ENCODE results near the gene RHOT2. TPM values are rescaled to one million over a fixed set of nuclear protein-coding genes. Genes with fewer than 3 reads are reported as not detected.

RHOT2 gene
- polyA plus RNA-seq: 105 TPM
- long read RNA-seq, donor 1, partial matches to known transcripts: 0 of 5 reads
- long read RNA-seq, donor 1, other reads (novel, unspliced or antisense): 0 of 5 reads
- long read RNA-seq, donor 2, transcript RHOT2-208 (2 exons, 397 nt): major isoform, 7 of 11 reads
- long read RNA-seq, donor 2, partial matches to known transcripts: 0 of 11 reads
- long read RNA-seq, donor 2, other reads (novel, unspliced or antisense): 0 of 11 reads
- long read RNA-seq, donor 3: 0 reads
- long read RNA-seq, donor 4: 0 reads
- long read RNA-seq, donor 5, partial matches to known transcripts: 0 of 1 reads
- long read RNA-seq, donor 5, other reads (novel, unspliced or antisense): 0 of 1 reads
- long read RNA-seq, donor 6, partial matches to known transcripts: 17 of 22 reads
- long read RNA-seq, donor 6, other reads (novel, unspliced or antisense): 0 of 22 reads
- long read RNA-seq, donor 7, partial matches to known transcripts: 0 of 3 reads
- long read RNA-seq, donor 7, other reads (novel, unspliced or antisense): 0 of 3 reads
- long read RNA-seq, donor 8, transcript RHOT2-201 (19 exons, 2,539 nt): major isoform, 6 of 10 reads
- long read RNA-seq, donor 8, partial matches to known transcripts: 0 of 10 reads
- long read RNA-seq, donor 8, other reads (novel, unspliced or antisense): 0 of 10 reads
- long read RNA-seq, donor 9, transcript RHOT2-208 (2 exons, 397 nt): major isoform, 5 of 9 reads
- long read RNA-seq, donor 9, partial matches to known transcripts: 0 of 9 reads
- long read RNA-seq, donor 9, other reads (novel, unspliced or antisense): 0 of 9 reads
- long read RNA-seq, donor 10, partial matches to known transcripts: 11 of 20 reads
- long read RNA-seq, donor 10, other reads (novel, unspliced or antisense): 0 of 20 reads
- long read RNA-seq, donor 11, partial matches to known transcripts: 0 of 5 reads
- long read RNA-seq, donor 11, other reads (novel, unspliced or antisense): 0 of 5 reads

DNA sequence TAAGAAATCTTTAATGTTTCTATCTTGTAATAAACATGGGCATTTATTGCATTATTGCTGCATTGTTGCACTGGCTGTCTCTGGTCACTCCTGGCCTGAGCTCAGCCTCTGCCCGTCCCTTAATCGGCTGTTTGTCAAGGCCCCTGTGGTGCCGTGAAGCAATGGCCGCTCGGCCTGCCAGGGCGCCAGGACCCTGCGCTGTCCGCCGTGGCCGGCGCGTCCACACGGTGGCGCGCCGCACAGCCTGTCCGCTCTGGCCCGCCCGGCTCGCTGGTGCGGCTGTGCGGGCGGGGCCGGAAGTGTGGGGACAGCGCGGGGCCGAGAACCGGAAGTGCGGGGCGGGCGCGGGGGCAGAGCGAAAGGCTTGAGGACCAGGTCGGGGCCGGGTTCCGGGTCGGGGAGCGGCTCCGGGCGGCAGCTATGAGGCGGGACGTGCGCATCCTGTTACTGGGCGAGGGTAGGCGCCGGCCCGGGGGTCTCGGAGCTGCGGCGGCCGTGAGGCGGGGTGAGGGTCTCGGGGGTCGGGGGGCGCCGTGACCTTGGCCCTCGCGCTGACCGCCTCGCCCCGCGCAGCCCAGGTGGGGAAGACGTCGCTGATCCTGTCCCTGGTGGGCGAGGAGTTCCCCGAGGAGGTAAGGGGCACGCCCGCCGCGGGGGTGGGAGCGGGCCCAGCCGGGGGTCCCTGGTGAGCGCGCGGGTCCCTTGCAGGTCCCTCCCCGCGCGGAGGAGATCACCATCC is at the start of gene RHOT2:
Gene RHOT2 (plus strand): TSS at position 353 of the 739 bp plus-strand sequence. CDS start 68 bp downstream, at position 421.
- no peaks in the 10 kb centered on the region for H3K27me3 ChIP-seq (ENCODE audit: control insufficient read depth, insufficient read depth, low read length)
- peaks cover 2% of the 10 kb centered on the region for H3K9me3 ChIP-seq (ENCODE audit: control insufficient read depth, low read depth, low read length)

DNA sequence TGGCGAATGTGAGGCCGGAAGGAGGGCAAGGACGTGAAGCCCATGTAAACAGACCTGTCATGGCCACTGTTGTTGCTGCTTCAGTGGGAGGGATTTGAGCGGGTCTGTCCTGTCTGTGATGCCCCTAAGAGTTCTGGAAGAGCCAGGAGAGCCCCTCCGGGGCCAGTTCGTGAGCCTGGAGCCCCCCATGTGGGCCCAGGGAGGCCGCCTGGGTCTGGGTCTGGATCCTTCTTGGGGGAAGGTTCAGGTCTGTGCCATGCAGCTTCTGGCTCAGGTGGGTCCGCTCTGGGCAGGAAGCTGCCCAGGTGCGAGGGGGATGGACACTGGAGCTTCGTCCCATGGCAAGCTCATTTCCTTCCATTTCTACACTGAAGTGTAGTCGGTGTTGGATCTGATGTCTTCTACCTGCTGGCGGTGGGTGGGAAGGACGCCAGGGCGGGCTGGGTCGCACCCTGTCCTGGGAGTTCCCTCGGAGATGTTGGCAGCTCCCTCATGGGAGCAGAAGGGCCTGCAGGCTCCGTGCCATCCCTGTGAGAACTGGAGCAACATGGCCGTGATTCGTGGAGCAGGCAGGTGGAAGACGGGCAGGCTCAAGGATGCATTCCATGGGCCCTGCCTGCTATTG is 48.3 kb upstream of the RHOT2 start:
- H3K4me3 ChIP-seq (ENCODE audit: low read length): no peak overlapping the region
- H3K36me3 ChIP-seq (ENCODE audit: control insufficient read depth, insufficient read depth, low read length): peaks cover 17% of the 10 kb centered on the region
- WGBS (ENCODE audit: insufficient coverage, low lambda C conversion rate): no CpG with 5 or more reads among the region's 20 CpGs
- H3K27me3 ChIP-seq (ENCODE audit: control insufficient read depth, insufficient read depth, low read length): no peaks in the 10 kb centered on the region
- no peak overlapping the region for H3K27ac ChIP-seq (ENCODE audit: low read length)
- H3K9me3 ChIP-seq (ENCODE audit: control insufficient read depth, low read depth, low read length): no peaks in the 10 kb centered on the region
- peaks cover 5% of the 10 kb centered on the region for H3K4me1 ChIP-seq (ENCODE audit: control insufficient read depth, insufficient read depth, low read length)
- DNase-seq: no peak

More for the DNA sequence above, at the start of gene RHOT2:
- peak within 1 kb of the TSS; percentile 38 for H3K27ac ChIP-seq (ENCODE audit: low read length)
- peak; percentile 90 to 92 for DNase-seq
- H3K4me1 ChIP-seq (ENCODE audit: control insufficient read depth, insufficient read depth, low read length): peaks cover 14% of the 10 kb centered on the region
- no CpG with 5 or more reads among the region's 78 CpGs for WGBS (ENCODE audit: insufficient coverage, low lambda C conversion rate)
- H3K36me3 ChIP-seq (ENCODE audit: control insufficient read depth, insufficient read depth, low read length): peaks cover 39% of the 10 kb centered on the region
- peak within 1 kb of the TSS; percentile 91 for H3K4me3 ChIP-seq (ENCODE audit: low read length)

DNA sequence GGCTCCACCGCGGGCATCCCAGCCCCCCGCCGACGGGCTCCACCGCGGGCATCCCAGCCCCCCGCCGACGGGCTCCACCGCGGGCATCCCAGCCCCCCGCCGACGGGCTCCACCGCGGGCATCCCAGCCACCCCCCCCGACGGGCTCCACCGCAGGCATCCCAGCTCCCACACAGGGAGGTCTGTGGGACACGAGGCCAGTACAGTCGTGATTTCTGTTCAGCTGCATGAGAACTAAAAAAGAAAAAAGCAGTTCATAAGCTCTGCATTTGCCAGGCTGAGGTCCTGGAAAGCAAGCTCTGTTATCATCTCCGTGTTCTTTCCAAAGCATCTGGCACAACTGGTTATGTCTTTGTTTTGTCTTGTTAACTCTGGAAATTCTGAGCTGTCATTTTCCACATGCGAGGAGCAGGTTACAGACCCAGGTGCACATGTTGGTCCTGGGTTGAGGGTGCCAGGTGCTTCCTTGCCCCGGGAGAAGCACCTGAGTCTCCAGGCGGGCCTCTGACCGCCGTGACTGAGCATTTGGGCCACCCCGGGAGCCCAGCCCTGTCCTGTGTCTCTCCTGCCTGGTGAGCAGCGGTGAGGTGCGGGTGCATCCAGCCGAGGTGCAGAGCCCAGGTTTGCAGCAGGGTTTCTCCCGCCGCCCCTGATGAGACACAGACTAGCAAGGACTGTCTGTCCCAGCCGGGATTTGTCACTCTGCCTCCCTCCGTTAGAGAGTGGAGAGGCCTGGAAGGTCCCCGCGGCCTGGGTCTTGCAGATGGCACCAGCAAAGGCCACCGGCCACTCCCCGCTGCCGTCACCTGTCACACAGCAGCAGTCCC is 47.0 kb upstream of the RHOT2 start:
- Histone ChIP-seq H3K27ac (ENCODE audit: low read length) (no peak overlapping the region), H3K4me1 (ENCODE audit: control insufficient read depth, insufficient read depth, low read length) (peaks cover 5% of the 10 kb centered on the region), H3K4me3 (ENCODE audit: low read length) (no peak overlapping the region), H3K36me3 (ENCODE audit: control insufficient read depth, insufficient read depth, low read length) (peaks cover 22% of the 10 kb centered on the region), H3K9me3 (ENCODE audit: control insufficient read depth, low read depth, low read length) (peaks cover 1% of the 10 kb centered on the region), H3K27me3 (ENCODE audit: control insufficient read depth, insufficient read depth, low read length) (no peaks in the 10 kb centered on the region)
- no peak for DNase-seq
- WGBS (ENCODE audit: insufficient coverage, low lambda C conversion rate): 100% methylated on average over 1 of the region's 41 CpGs

GRCh38 chr16:621526-622105 is 46.3 kb upstream of the RHOT2 start:
- no CpG with 5 or more reads among the region's 21 CpGs for WGBS (ENCODE audit: insufficient coverage, low lambda C conversion rate)
- no peak overlapping the region for H3K27ac ChIP-seq (ENCODE audit: low read length)
- H3K27me3 ChIP-seq (ENCODE audit: control insufficient read depth, insufficient read depth, low read length): no peaks in the 10 kb centered on the region
- no peak overlapping the region for H3K4me3 ChIP-seq (ENCODE audit: low read length)
- peaks cover 26% of the 10 kb centered on the region for H3K36me3 ChIP-seq (ENCODE audit: control insufficient read depth, insufficient read depth, low read length)
- H3K4me1 ChIP-seq (ENCODE audit: control insufficient read depth, insufficient read depth, low read length): peaks cover 5% of the 10 kb centered on the region
- peaks cover 6% of the 10 kb centered on the region for H3K9me3 ChIP-seq (ENCODE audit: control insufficient read depth, low read depth, low read length)
- DNase-seq: no peak

DNA sequence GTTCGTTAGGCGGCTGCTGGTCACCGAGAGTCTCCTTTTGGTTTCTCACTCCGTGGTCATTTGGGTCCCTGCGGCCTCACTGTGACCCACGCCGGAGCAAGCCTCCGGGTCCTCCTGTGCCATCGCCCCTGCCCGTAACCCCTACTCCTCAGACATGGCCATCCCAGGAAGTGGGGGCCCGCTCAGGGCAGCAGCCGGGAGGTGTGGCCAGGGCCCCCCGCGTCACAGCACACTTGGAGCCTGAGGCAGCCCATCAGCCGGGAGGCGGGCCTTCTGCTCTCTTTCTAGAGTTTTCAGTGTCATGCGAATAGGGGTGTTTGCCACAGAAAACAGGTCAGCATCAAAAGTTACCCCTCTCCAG is 45.0 kb upstream of the RHOT2 start:
- H3K9me3 ChIP-seq (ENCODE audit: control insufficient read depth, low read depth, low read length): peaks cover 6% of the 10 kb centered on the region
- DNase-seq: no peak
- H3K27ac ChIP-seq (ENCODE audit: low read length): no peak overlapping the region
- H3K4me3 ChIP-seq (ENCODE audit: low read length): no peak overlapping the region
- peaks cover 5% of the 10 kb centered on the region for H3K4me1 ChIP-seq (ENCODE audit: control insufficient read depth, insufficient read depth, low read length)
- WGBS (ENCODE audit: insufficient coverage, low lambda C conversion rate): no CpG with 5 or more reads among the region's 17 CpGs
- H3K27me3 ChIP-seq (ENCODE audit: control insufficient read depth, insufficient read depth, low read length): no peaks in the 10 kb centered on the region
- peaks cover 29% of the 10 kb centered on the region for H3K36me3 ChIP-seq (ENCODE audit: control insufficient read depth, insufficient read depth, low read length)

DNA sequence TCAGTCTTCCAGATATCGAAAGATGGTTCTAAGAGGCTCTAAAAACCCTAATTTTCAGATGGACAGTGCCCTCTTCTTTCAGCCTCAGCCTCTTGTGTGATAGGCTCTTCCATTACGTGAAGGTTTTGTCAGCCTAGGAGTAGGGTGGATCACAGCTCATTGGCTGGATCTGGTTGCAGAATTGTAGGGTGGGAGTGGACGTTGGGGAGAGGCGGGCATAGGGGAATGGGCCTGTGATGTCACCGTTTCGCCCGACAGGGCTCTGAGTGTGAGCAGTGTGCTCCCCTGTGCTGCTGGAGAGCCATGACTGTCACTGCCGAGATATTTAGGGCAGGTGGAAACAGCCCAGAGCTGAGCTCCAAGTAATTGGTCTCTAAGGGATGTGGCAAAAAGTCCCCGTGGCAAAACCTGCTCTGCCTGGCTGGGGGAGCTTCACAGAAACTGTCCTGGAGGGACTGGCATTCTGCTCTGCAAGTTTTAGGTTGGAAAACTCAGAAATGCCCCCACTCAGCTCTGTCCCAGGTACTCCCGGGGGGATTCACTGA is 43.3 kb upstream of the RHOT2 start:
- Histone ChIP-seq H3K36me3 (ENCODE audit: control insufficient read depth, insufficient read depth, low read length) (peaks cover 38% of the 10 kb centered on the region), H3K4me3 (ENCODE audit: low read length) (no peak overlapping the region), H3K4me1 (ENCODE audit: control insufficient read depth, insufficient read depth, low read length) (peaks cover 7% of the 10 kb centered on the region), H3K9me3 (ENCODE audit: control insufficient read depth, low read depth, low read length) (peaks cover 6% of the 10 kb centered on the region), H3K27ac (ENCODE audit: low read length) (no peak overlapping the region), H3K27me3 (ENCODE audit: control insufficient read depth, insufficient read depth, low read length) (no peaks in the 10 kb centered on the region)
- DNase-seq: no peak
- WGBS (ENCODE audit: insufficient coverage, low lambda C conversion rate): no CpG with 5 or more reads among the region's 10 CpGs

DNA sequence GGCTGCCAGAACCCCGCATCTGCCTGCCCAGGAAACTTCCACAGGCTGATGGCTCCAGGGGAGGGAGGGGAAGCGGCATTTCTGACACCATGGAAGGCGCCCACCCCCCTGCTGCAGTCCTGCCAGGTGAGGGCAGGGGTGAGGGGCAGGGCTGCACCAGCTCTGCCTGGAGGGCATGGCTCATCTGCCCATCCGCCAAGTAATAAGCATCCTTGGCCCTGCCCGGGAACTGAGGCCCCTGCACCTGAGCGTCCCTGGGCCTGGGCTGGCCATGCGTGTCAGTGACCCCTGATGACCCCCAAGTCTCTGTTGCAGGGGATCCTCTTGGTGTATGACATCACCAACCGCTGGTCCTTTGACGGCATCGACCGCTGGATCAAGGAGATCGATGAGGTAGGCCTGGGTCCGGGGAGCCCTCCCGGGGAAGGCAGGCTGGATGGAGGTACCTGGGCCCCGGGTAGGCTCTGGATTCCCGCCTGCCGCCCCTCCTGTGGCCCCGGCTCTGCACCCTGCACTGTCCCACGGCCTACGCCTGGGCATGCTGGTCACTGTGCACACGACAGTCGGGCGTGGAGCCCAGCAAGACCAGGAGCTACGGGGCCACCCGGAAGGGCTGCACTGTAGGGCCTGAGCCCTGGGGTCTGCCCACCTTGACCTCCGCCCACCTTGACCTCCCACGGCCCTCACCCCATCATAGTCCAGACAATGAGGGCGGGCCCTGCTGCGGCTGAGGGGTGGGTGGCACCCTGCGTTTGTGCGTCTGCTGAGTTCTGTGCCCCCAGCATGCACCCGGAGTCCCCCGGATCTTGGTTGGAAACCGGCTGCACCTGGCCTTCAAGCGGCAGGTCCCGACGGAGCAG is 42.6 kb upstream of the RHOT2 start:
- H3K4me3 ChIP-seq (ENCODE audit: low read length): no peak overlapping the region

DNA sequence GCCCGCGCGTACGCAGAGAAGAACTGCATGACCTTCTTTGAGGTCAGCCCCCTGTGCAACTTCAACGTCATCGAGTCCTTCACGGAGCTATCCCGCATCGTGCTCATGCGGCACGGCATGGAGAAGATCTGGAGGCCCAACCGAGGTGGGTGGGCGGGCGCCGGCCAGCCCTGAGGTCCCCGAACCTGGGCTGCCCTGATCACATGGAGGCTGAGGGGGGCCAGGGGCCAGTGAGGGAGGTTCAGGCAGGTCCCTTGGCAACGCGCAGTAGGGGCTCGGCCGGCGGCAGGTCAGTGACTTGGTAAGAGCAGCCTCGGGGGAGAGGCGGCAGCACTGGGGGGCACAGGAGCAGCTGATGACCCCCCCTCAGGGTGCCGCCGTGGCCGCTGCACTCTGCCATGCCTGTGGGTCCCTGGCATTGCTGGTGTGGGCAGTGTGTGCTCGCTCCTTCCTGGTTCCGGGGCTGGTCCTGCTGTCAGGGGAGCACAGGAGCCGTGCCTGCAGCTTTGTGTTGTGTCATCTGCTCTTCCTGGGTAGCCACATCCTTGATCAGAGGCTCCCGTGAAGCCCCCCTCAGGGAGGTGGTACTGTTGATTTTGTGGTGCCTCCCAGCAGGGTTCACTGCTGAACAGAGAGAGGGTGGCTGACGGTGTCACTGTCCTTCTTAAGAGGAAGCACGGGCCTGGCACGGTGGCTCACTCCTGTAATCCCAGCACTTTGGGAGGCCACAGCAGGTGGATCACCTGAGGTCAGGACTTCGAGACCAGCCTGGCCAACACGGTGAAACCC is 41.8 kb upstream of the RHOT2 start:
- no peak for DNase-seq
- Histone ChIP-seq H3K4me1 (ENCODE audit: control insufficient read depth, insufficient read depth, low read length) (peaks cover 22% of the 10 kb centered on the region), H3K36me3 (ENCODE audit: control insufficient read depth, insufficient read depth, low read length) (peaks cover 38% of the 10 kb centered on the region), H3K27me3 (ENCODE audit: control insufficient read depth, insufficient read depth, low read length) (peaks cover 3% of the 10 kb centered on the region), H3K9me3 (ENCODE audit: control insufficient read depth, low read depth, low read length) (peaks cover 6% of the 10 kb centered on the region), H3K4me3 (ENCODE audit: low read length) (no peak overlapping the region), H3K27ac (ENCODE audit: low read length) (no peak overlapping the region)
- WGBS (ENCODE audit: insufficient coverage, low lambda C conversion rate): no CpG with 5 or more reads among the region's 35 CpGs

More for the DNA sequence above, 42.6 kb upstream of the RHOT2 start:
- H3K27me3 ChIP-seq (ENCODE audit: control insufficient read depth, insufficient read depth, low read length): no peaks in the 10 kb centered on the region
- no CpG with 5 or more reads among the region's 37 CpGs for WGBS (ENCODE audit: insufficient coverage, low lambda C conversion rate)
- H3K27ac ChIP-seq (ENCODE audit: low read length): no peak overlapping the region
- peaks cover 38% of the 10 kb centered on the region for H3K36me3 ChIP-seq (ENCODE audit: control insufficient read depth, insufficient read depth, low read length)
- peaks cover 6% of the 10 kb centered on the region for H3K9me3 ChIP-seq (ENCODE audit: control insufficient read depth, low read depth, low read length)
- H3K4me1 ChIP-seq (ENCODE audit: control insufficient read depth, insufficient read depth, low read length): peaks cover 13% of the 10 kb centered on the region
- DNase-seq: no peak
